Epithelial cell of esophagus (primary cell): ENCODE measurements around the gene LYRM7.

ENCODE experiments used
- DNase-seq: peaks from one replicate; pipeline ENCODE4 v3.0.0; 2010; ENCODE audit warnings: low read depth
- H3K4me3 ChIP-seq: 2 replicates; pipeline ENCODE4 v1.5.1; 2011; ENCODE audit warnings: mild to moderate bottlenecking, low read length, control low read depth
- TF ChIP-seq, protein P1 (sequence below): IDR thresholded peaks from 2 replicates; pipeline ENCODE4 v1.5.1; 2011; ENCODE audit warnings: low read depth, mild to moderate bottlenecking, low read length, control low read depth, inconsistent platforms; ENCODE audit not compliant: insufficient read depth; ENCODE audit errors: missing control alignments

LYRM7 gene

DNA sequence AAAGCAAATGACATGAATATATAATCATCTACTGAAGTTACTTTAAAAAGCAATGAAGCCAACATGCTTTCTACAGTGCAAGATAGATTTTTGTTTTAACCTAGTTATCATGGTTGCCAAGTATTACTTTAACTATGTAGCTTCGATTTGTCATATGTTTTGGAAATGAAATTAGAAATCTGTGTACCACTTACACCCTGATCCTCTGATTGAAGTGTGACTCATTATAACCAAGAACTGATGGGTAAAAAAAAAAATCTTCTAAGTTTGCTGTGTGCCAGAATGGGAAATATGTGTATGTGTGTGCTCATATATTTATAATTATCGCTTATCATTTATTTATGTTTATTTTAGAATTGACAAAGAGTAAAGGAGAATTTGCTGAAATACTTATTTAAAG is 84.0 kb downstream of the LYRM7 start:
- H3K4me3 ChIP-seq = no peak overlapping the region
- TF ChIP-seq, protein P1, sequence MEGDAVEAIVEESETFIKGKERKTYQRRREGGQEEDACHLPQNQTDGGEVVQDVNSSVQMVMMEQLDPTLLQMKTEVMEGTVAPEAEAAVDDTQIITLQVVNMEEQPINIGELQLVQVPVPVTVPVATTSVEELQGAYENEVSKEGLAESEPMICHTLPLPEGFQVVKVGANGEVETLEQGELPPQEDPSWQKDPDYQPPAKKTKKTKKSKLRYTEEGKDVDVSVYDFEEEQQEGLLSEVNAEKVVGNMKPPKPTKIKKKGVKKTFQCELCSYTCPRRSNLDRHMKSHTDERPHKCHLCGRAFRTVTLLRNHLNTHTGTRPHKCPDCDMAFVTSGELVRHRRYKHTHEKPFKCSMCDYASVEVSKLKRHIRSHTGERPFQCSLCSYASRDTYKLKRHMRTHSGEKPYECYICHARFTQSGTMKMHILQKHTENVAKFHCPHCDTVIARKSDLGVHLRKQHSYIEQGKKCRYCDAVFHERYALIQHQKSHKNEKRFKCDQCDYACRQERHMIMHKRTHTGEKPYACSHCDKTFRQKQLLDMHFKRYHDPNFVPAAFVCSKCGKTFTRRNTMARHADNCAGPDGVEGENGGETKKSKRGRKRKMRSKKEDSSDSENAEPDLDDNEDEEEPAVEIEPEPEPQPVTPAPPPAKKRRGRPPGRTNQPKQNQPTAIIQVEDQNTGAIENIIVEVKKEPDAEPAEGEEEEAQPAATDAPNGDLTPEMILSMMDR = no peak
- no peak for DNase-seq
